Jurkat, Clone E6-1 (cell line): ENCODE measurements around the gene TMEM131.
A peak's percentile ranks its signal among the peaks of the same experiment; 100 is the strongest.

Experiments
- DNase-seq: peaks from one replicate; pipeline ENCODE4 v3.0.0-alpha.2; 2011; ENCODE audit warnings: low read depth, low spot score
- H3K4me3 ChIP-seq: 2 replicates; pipeline ENCODE4 v1.5.1; 2011; ENCODE audit warnings: mild to moderate bottlenecking, low read length, control low read depth, moderate library complexity

Gene TMEM131

GRCh38 chr2:97738179-97739019 lies 257.3 kb downstream of the TMEM131 start:
- no peak for DNase-seq
- no peak overlapping the region for H3K4me3 ChIP-seq

GRCh38 chr2:97737421-97738178 lies 258.1 kb downstream of the TMEM131 start:
- H3K4me3 ChIP-seq = no peak overlapping the region
- DNase-seq = no peak

- H3K4me3 ChIP-seq = no peak overlapping the region
- DNase-seq = no peak
Observed at GRCh38 chr2:97736608-97737330, 259.0 kb downstream of the TMEM131 start.

- no peak overlapping the region for H3K4me3 ChIP-seq
- DNase-seq = no peak
Observed at GRCh38 chr2:97736185-97736584, 259.6 kb downstream of the TMEM131 start.

DNA sequence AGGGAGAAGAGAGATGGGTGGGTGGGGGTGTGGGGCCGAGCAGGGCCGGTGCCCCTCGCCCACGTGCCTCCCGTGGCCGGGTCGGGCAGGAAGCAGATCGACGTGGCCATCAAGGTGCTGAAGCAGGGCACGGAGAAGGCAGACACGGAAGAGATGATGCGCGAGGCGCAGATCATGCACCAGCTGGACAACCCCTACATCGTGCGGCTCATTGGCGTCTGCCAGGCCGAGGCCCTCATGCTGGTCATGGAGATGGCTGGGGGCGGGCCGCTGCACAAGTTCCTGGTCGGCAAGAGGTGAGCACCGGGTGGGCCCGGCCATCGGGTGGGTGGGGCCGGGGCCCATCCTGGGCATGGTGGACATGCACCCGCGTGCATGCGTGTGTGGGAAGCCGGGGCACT lies 260.6 kb downstream of the TMEM131 start:
- DNase-seq = no peak
- no peak overlapping the region for H3K4me3 ChIP-seq

DNA sequence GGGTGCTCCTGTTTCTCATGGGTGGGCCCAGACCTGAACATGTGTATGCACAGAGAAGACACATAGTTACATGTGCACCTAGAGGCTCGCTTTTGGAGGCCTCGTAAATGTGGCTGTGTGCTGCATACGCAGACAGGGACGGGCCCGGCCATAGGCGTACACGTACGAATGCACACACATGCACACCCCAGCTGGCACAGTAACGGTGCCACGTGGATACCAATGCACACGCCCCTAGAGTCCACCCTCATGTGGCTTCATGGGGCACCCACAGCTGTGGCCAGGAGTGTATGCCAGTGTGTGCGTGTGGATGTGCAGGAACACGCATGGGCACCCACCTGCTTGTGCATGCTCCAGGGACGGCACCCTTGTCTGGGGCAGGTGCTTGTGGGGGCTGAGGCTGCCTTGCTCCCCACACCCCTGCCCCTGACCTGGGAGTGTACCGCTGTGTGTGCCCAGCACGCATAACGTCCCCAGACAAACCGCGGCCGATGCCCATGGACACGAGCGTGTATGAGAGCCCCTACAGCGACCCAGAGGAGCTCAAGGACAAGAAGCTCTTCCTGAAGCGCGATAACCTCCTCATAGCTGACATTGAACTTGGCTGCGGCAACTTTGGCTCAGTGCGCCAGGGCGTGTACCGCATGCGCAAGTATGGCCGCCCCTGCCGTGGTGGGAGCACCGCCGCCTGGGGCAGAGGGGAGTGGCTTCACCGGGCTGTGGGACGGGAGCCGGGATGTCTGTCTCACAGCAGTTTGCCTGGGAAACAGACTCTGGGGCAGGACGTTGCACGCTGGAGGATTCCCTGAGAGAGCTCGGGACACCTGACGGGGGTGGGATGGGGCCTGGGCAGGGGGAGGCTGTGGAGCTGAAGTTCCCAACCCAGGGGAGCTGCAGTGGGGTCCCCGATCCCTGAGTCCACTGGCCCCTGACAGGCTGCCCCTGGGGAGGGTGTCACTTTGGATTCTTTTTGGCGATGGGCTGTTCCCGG lies 261.4 kb downstream of the TMEM131 start:
- H3K4me3 ChIP-seq = no peak overlapping the region

GRCh38 chr2:97733341-97734035 lies 262.3 kb downstream of the TMEM131 start:
- no peak overlapping the region for H3K4me3 ChIP-seq
- no peak for DNase-seq

More for the DNA sequence above, 261.4 kb downstream of the TMEM131 start:
- DNase-seq = no peak

DNA sequence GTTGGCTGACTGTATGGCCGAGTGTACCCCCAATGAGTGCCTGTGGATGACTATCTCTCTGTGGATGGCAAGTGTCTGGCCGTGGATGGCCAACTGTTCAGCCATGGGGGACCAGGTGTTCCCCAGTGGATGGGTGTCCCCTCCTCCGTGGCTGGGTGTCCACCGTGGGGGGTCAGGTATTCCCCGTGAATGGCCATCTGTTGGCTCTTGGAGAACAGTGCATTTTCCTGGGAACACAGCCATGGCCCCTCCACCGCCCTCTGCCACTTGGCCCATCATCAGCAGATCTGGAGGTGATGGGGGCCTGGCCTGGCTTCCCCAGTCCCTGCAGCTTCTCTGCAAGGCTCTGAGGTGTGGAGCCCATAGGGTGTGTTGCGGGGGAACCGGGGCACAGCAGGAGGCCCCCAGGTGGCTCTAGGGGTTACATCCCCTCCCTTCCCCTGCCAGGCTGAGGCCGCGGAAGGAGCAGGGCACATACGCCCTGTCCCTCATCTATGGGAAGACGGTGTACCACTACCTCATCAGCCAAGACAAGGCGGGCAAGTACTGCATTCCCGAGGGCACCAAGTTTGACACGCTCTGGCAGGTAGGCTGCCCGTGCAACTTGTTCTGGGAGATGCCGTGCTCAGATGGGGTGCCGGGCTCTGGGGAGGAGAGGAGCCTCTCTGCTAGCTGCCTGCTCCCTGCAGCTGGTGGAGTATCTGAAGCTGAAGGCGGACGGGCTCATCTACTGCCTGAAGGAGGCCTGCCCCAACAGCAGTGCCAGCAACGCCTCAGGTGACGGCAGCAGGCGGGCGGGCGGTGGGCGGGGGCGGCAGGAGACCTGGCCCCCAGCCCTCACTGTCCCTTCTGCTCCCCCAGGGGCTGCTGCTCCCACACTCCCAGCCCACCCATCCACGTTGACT lies 263.1 kb downstream of the TMEM131 start:
- H3K4me3 ChIP-seq = no peak overlapping the region
- no peak for DNase-seq

DNA sequence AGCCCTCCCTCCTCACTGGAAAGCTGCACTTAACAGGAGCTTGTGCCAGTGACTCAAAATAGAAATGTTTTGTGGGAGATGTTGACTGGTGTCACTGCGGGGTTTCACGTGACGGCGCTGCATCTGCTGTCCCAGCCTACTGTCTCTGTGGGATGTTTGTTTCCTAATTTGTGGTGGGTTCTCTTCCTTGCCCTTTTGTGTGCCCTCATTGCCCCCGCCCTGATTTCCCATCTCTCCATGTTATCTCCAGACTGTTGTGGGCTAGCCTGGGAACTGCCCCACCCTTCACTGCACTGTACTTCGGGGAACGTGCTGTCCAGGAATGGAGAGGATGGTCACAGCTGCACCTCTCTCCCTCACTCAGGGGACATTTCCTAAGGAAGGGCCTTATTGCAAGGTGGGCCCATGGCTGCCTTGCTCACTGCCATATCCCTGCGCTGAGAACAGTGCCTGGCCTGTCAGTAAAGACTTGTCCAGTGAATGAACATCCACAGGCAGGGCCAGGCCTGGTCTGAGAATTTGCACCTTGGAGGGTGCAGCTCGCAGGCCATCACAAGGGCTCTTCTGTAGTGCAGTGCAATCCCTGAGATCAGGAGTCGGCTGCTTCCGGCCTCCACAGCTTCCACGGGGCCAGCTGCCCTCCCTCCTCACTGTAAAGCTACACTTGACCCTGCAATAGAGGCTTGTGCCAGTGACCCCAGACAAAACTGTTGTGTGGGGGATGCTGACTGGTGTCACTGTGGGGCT lies 264.3 kb downstream of the TMEM131 start:
- no peak overlapping the region for H3K4me3 ChIP-seq
- no peak for DNase-seq

DNA sequence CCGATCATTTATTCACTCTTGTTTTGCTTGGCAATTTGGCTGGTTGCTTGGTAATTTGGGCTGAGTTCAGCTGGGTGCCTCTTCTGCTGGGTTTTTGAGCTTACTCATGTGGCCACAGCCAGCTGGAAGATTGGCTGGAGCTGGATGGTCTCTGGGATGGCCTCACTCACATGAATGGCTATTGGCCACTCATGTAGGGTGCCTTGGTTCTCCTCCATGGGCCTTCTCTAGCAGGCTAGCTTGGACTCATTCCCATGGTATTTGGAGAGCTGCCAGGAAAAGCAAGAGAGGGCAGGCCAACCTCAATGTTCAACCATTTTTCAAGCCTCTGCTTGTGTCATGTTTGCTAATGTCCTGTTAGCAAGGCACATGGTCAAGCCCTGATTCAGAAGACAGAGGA lies 265.5 kb downstream of the TMEM131 start:
- DNase-seq = no peak
- no peak overlapping the region for H3K4me3 ChIP-seq

DNA sequence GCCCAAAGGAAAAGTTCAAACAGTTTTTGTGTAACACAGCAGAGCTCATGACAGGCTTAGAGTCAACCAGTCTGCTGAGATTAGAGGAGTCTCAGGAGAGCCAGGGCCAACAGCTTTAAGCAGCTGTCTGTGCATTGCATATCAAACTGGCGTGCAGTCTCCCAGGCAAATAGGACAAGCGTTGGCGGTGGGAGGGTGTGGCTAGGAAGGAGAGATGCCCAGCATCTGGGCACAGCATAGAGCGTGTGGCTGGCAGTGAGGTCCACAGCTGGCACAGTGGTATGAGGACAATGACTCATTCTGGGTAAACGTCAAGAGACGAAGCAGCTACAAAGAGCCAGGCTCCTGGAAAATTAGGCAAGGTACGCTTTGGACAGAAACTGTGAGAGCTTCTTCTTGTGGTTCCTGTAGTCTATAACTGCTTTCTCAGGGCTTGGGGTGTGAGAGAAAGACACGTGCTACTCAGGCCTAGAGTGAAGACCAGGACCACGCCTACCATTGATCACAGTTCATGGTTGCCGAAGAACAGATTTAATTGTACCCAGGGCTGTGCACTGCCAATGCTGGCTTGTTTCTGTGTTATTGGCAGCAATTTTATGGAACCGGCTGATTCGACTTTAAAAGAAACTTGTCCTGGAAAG lies 267.5 kb downstream of the TMEM131 start:
- H3K4me3 ChIP-seq = no peak overlapping the region
- DNase-seq = no peak

GRCh38 chr2:97727296-97727695 lies 268.5 kb downstream of the TMEM131 start:
- H3K4me3 ChIP-seq = no peak overlapping the region
- DNase-seq = no peak

DNA sequence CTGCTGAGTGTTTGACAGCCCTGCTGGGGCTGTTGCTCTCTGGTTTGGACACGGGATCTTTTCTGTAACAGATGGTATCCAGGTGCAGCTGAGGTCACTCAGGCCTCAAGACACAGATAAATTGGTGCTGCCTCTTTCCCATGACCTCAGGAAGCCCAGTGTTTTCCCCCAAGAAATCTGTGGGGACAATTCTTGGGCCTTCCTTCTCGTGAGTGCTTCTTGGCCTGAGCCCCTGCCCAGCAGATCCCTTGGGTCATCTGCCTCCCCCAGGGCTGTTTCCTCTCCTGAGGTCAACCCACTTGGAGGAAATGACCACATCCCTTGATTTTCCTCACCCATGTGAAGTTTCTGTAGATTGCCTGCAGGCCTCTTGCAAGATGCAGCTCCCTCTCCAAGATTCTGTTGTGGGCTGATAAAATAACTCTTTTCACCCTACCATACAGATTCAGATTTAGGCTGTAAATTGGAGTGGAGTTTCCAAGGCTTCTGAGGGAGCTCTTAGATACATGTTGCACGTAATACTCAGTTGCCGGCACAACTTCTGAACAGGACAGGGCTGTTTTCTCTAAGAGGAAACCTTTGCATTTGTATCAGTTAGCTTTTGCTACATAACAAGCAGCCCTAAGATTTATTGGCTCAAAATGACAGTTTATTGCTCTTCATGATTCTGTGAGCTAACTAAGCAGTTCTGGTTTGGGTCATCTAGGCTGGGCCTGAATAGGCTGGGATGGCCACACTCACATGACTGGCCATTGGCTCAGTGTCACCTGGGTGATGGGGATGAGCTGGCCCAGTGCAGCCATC lies 269.3 kb downstream of the TMEM131 start:
- H3K4me3 ChIP-seq = no peak overlapping the region

GRCh38 chr2:97724946-97725688 lies 270.6 kb downstream of the TMEM131 start:
- H3K4me3 ChIP-seq = peak overlapping the region; percentile 37
- DNase-seq = no peak

More for the DNA sequence above, 269.3 kb downstream of the TMEM131 start:
- DNase-seq = no peak

DNA sequence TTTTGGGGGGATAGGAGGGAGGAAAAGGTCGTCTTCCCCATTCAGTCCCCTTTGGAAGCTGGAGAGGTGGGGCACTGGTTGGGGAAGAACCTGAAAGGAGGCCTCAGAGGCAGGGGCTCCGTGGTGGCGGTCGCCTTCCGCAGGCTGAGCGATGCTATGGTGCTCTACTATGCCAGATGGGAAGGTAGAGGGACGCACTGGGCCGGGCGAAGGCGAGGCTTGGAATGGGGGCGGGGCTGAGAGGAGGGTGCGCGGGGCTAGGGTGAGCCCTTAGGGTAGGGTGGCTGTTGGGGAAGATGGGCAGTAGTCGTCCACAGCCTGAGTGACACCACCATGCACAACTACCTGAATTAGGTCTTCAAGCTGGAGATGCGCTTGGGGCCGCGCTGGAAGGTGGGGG lies 271.2 kb downstream of the TMEM131 start:
- H3K4me3 ChIP-seq = peak overlapping the region; percentile 15
- no peak for DNase-seq
